GM21825 (cell line): ENCODE results near the gene HIPK2.

Experiments
- ATAC-seq: cut with Tn5 transposase; IDR thresholded peaks from one replicate; pipeline ENCODE4 v1.9.1; 2021; ENCODE audit warnings: mild to moderate bottlenecking, moderate library complexity; ENCODE audit not compliant: unreplicated experiment

The HIPK2 gene

GRCh38 chr7:139753081-139753692, 24.6 kb downstream of the HIPK2 start:
- no peak for ATAC-seq

GRCh38 chr7:139752604-139753003, 25.2 kb downstream of the HIPK2 start:
- no peak for ATAC-seq

- ATAC-seq, result no peak
Measured at GRCh38 chr7:139752148-139752547, 25.6 kb downstream of the HIPK2 start.

- no peak for ATAC-seq
Measured at GRCh38 chr7:139750459-139751095, 27.2 kb downstream of the HIPK2 start.

- no peak for ATAC-seq
Measured at GRCh38 chr7:139749545-139749944, 28.3 kb downstream of the HIPK2 start.

- no peak for ATAC-seq
Measured at GRCh38 chr7:139748941-139749340, 28.9 kb downstream of the HIPK2 start.

- ATAC-seq, result no peak
Measured at GRCh38 chr7:139748373-139748765, 29.4 kb downstream of the HIPK2 start.

GRCh38 chr7:139747662-139748372, 30.0 kb downstream of the HIPK2 start:
- no peak for ATAC-seq

GRCh38 chr7:139746652-139747051, 31.1 kb downstream of the HIPK2 start:
- ATAC-seq, result no peak

GRCh38 chr7:139745678-139746143, 32.1 kb downstream of the HIPK2 start:
- no peak for ATAC-seq

- no peak for ATAC-seq
Measured at GRCh38 chr7:139744768-139745677, 32.8 kb downstream of the HIPK2 start.

GRCh38 chr7:139743967-139744767, 33.6 kb downstream of the HIPK2 start:
- no peak for ATAC-seq

GRCh38 chr7:139743267-139743966, 34.4 kb downstream of the HIPK2 start:
- ATAC-seq, result no peak

- no peak for ATAC-seq
Measured at GRCh38 chr7:139741789-139742344, 35.9 kb downstream of the HIPK2 start.

GRCh38 chr7:139741239-139741638, 36.6 kb downstream of the HIPK2 start:
- no peak for ATAC-seq

GRCh38 chr7:139739863-139740597, 37.8 kb downstream of the HIPK2 start:
- no peak for ATAC-seq

- ATAC-seq, result no peak
Measured at GRCh38 chr7:139738772-139739171, 39.0 kb downstream of the HIPK2 start.

GRCh38 chr7:139738101-139738489, 39.7 kb downstream of the HIPK2 start:
- ATAC-seq, result no peak
